HG02970 (cell line): ENCODE data around the gene CLEC2B.
"Not testable (repeated sequence)": the region's sequence is repeated elsewhere in the genome, so short reads cannot be mapped to it uniquely, and the experiment has no call there.

Experiments used
- ATAC-seq: cut with Tn5 transposase; IDR thresholded peaks from one replicate; pipeline ENCODE4 v1.9.1; 2021; ENCODE audit warnings: mild to moderate bottlenecking, moderate library complexity, moderate number of reproducible peaks; ENCODE audit not compliant: unreplicated experiment, low FRiP score

Gene CLEC2B

GRCh38 chr12:9869307-9870161 is at the start of gene CLEC2B:
Gene CLEC2B (minus strand): TSS chr12:9869354.
- ATAC-seq, result peak; percentile 45

- no peak for ATAC-seq
These were observed 42.6 kb upstream of the CLEC2B start for GRCh38 chr12:9911708-9912107.

DNA sequence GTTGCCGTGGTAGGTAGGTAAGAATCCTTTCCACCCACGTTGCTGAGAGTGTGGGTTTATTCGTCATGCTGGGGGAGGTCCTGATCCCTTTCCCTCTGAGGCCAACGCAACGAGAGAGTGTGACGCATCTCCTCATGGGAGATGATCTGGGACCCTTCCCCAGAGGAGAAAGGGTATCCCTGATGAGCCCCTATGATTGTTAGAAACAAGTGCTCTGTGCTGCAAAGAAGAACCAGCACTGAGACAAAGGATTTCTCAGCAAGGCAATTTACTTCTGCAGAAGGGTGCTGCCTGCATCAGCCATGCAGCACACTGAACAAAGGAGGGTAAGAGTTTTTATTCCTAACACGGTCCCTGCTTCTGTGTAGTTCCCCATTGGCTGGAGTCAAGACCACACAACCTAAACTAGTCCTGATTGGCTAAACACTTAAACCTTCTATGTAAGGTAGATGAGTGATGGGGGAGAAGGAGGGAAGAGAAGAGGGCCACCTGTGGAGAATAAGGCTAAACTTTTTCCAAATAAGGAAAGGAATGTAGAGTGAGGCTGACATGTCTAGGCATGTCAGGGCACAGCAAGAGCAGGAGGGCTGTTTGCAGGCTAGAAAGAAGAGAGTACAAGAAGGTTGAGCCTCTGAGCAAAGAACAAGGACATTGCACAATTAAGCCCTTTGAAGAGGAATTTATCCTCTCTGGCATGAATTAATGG is 41.7 kb upstream of the CLEC2B start:
- no peak for ATAC-seq

- ATAC-seq, result no peak
These were observed 40.6 kb upstream of the CLEC2B start for GRCh38 chr12:9909724-9910123.

GRCh38 chr12:9908350-9908749 is 39.2 kb upstream of the CLEC2B start:
- no peak for ATAC-seq

DNA sequence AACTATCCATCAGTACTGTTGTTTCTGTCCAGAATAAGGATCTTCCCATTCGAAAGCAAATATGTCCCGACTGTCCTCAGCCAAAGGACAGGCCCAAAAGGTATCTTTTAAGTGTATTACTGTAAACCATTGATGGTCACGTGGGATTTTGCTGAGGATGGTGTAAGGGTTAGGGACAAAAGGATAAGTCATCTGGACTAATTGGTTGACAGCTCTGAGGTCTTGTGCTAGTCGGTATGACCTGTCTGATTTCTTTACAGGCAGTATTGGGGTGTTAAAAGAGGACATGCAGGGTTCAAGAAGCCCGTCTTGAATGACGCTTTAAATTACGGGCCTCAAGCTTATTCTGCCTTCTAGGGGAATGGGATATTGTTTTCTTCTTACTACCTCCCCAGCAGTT is 38.6 kb upstream of the CLEC2B start:
- ATAC-seq, result no peak

GRCh38 chr12:9906873-9907272 is 37.7 kb upstream of the CLEC2B start:
- ATAC-seq, result no peak

GRCh38 chr12:9902539-9903228 is 33.5 kb upstream of the CLEC2B start:
- ATAC-seq, result no peak

- ATAC-seq, result no peak
These were observed 31.8 kb upstream of the CLEC2B start for GRCh38 chr12:9900930-9901329.

DNA sequence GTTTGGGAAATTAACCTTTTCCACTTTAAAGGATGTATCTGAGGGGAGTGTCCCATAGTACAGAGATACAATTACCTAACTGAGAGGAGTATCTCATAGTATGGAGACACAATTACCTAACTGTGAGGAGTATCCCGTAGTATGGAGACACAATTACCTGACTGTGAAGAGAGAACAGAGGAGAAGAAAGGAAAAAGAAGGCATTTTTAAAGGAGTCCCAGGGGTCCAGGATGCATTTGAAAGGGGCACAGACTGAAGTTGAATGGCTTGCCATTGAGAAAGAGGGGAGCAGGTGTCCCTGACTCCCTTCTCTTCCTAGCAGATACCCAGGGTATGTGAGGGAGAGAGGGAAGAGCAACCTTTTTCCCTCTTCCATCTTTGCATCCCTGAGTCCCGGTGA is 30.1 kb upstream of the CLEC2B start:
- ATAC-seq, result no peak

DNA sequence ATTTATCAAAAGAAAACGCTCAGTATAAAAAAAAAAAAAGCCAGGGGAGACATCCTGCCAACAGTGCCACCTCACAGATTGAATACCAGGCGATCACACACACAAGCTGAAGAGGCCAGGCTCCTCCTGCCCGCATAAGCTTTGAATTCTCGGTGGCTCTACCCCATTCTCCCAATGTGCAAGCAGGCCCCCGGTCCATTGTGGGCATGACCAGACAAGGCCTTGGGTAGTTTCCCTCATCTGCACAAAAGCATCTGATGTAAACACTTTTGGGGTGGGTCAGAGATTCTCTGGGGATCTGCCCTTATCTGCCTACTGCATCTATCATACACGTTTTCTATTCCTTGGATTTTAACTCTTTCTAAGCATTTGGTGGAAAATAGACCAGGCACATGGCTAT is 28.4 kb upstream of the CLEC2B start:
- no peak for ATAC-seq

DNA sequence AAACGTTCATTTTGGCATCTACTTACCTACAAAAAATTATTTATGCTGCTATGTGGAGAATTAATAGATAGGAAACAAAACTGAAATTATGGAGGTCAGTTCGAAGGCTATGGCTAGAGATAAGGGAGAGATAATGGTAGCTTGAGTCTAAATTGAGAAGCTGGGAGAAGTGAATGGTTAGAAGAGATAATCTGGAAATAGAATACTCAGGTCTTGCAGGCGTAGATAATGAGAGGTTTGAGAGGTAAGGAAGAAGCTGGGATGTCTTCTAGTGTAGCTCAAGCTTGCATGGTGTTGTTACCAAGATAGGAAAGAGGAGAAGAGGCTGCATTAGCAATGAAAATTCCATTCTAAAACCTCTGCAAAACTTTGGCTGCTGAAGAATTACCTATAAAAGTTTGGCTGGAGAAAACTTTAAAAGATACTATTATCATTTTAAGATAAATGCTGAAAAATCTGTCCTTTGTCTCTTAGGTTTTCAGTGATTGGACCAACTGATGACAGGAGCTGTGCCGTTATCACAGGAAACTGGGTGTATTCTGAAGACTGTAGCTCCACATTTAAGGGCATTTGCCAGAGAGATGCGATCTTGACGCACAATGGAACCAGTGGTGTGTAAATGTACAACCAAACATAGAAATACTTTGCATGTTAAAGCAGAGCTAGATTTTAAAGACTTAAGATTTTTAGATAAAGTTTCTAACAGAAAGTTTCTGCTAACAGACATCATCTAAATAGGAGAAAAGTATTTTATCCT is 26.2 kb upstream of the CLEC2B start:
- no peak for ATAC-seq

- no peak for ATAC-seq
These were observed 19.6 kb upstream of the CLEC2B start for GRCh38 chr12:9888665-9889273.

GRCh38 chr12:9883175-9883574 is 14.0 kb upstream of the CLEC2B start:
- ATAC-seq, result no peak

DNA sequence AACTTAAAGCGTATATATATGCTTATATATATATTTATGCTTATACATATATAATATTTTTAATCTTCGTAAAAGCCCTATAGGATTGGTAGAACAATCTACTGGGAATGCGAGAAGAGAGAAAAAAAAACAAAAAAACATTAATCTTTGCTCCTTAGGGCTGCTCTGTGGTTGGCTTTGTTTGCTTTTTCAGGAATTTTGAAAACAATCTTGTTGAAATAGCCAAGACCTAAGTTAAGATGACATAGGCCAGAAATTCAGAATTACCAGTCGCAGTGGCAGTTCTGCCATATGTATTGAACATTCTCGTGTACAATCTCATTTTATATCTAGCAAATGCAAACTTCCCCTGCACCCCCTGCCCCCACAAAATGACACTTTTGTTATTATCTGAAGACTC is 12.8 kb upstream of the CLEC2B start:
- ATAC-seq, result no peak

DNA sequence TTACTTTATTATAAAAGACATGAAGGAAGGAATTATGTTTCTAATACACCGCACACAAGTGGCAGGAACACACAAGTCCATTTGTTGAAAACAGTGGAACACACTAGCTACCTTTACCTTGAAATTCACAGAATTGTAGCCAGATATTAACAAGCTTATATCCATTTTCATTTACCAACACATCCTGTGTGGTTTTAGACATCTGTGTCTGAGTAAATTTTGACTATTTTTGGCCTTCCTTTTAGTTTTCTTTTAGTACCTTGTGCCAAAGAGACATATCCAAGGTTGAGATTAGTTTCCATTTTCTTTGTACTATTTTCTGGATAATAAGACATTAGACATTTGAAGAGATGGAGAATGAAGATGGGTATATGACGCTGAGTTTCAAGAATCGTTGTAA is 12.1 kb upstream of the CLEC2B start, which contains the start of gene KLRF2:
Gene KLRF2 (plus strand): TSS at position 244 of the 400 bp plus-strand sequence. CDS start 107 bp downstream, at position 351.
- no peak for ATAC-seq

DNA sequence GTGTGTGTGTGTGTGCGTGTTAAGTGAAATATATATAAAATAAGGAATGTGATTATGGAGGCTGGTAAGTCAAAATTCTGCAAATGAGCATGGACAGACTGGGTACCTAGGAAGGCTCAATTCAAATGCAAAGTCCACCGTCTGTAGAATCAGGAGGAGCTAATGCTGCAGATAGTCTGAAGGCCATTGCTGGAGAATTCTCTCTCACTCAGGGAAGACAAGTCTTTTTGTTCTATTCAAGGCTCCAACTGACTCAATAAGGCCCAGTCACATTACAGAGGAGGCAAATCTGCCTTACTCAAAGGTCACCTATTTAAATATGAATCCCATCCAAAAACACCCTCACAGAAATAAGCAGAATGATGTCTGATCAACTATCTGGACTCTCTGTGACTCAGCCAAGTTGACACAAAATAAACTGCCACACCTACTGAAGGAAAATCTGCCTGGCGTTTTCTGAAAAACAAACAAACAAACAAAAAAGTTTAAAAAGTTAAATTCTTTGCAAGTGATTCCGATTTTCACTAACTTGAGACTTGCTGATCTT is 11.5 kb upstream of the CLEC2B start:
- no peak for ATAC-seq

GRCh38 chr12:9876120-9876519 is 7.0 kb upstream of the CLEC2B start:
- not testable (repeated sequence) for ATAC-seq

DNA sequence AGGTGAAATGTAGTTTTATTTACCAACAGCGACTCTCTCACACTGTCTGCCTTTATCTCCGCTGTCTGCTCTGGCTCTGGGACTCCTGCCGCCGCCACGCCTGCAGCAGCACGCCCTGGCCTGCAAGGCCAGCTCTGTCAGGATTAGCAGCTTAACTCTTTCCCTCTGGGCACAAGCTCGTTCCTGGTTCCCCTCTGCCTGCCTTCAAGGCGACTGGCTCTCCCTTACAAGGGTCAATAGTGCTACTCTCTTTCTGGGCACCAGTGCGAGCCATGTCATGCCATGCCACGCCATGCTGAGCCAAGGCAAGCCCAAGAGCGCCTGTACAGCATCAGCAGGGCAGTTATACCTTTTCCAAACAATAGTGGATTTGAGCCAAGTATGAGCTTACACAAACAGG is 3.6 kb upstream of the CLEC2B start:
- ATAC-seq, result no peak

- ATAC-seq, result no peak
These were observed 3.0 kb upstream of the CLEC2B start for GRCh38 chr12:9872162-9872561.
